ENCODE data around the gene DPEP2.
"Not testable (repeated sequence)": the region's sequence is repeated elsewhere in the genome, so short reads cannot be mapped to it uniquely, and the experiment has no call there.

DPEP2 gene

DNA sequence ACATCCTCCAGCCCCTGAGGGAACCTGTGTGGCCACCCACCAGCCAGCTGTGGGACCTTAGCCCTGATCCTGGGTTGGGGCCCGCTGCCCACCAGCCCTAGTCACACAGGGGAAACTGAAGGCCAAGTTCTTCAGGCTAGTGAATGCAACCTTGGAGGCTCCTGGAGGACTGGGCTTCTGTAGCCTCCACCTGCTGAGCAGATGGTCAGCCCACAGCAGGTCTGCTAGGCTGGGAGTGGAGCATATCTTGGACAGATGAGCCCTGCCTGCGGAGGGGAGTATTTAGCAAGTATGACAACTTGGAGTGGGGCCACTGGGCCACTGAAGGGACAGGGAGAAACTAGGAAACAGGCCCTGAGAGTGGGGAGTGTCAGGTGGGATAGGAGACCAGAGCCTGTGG, 23.1 kb downstream of the DPEP2 start:
- no peak for DNase-seq

DNA sequence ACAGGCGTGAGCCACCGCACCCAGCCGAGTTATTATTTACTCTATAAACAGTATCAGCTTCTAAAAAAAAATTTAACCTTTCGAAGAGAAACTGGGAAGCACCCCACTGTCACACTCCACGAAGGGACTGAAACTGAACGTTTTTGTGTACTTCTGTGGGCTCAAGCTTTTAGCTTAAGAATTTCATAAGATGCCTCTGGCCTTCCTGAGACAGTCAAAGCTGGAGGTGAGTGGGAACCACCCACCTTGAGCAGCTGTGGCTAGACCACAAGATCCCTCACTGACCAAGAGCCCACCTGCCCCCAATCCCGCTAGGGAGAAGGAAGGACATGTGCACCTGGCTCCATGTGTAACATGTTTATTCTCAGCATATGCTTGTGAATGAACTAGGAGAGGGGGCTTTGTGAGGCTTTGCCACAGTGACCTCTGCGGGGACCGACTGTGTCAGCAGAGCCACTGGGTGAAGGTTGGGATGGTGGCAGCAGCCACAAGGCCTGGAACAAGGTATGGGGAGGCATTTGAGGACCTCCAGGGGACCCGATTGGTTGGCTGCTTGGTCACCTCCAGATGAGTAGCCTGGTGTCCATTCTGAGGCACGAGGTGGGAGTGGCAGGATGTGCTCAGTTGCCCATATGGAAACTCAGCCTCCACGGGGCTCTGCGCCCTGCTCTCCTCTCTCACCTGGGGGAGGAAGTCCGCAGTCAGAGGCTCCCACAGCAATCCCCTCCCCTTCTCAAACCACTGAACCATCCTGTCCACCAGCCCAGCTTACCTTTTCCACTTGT, 23.8 kb downstream of the DPEP2 start:
- no peak for DNase-seq

DNA sequence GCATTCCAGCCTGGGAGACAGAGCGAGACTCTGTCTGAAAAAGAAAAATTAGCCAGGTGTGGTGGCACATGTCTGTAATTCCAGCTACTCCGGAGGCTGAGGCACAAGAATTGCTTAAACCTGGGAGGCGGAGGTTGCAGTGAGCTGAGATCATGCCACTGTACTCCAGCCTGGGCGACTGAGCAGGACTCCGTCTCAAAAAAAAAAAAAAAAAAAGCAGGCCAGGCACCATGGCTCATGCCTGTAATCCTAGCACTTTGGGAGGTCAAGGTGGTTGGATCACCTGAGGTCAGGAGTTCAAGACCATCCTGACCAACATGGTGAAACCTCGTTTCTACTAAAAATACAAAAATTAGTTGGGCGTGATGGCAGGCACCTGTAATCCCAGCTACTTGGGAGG, 27.0 kb downstream of the DPEP2 start:
- not testable (repeated sequence) for DNase-seq

DNA sequence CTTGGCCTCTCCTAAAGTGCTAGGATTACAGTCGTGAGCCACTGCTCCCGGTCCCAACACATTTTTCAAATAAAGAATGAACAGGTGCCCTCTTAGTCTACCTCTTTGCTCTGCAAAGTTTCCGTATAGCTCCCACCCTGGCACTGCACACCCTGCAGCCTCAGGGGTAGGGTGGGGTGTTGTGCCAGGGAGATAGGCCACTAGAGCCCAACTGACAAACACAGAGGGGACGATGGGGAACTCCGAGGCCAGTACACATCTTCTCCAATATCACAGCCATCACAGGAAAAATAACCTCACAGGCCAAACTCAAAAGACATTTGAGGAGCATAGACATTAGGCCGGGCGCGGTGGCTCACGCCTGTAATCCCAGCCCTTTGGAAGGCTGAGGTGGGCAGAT, 28.2 kb downstream of the DPEP2 start:
- no peak for DNase-seq

DNA sequence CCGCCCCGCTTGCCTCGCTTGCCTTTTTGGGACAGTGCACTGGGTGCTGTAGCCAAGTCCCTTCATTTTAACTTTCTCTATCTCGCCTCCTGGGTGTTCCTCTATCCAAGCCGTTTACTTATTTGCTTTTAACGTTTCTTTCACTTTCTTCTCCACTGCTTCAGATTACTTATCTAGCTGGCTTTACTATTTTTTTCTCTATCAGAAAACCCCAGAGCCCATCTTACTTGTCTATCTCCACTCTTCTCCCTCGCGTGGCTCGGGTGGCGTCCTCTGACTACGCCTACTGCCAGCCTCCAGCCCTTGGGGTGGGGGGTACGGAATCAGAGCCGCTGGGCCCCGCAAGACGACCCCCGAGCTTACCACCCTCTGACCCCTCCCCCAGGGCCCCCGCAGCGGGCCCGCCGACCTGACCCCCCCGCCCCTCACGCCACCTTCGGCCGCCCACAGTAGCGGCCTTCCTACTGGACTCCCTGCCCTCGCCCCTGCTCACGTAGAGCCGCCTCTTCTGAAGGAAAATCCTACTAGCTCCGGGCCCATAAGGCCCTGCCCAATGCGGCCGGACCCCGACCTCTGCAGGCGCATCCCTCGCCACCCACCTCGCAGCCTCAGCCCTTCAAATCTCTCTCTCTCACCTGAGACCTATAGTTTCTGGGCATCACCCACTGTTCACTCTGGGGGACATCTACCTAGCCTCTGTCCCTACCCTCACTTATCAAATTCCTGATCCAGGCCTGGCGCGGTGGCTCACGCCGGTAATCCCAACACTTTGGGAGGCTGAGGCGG, 29.8 kb downstream of the DPEP2 start:
- DNase-seq, result no peak

DNA sequence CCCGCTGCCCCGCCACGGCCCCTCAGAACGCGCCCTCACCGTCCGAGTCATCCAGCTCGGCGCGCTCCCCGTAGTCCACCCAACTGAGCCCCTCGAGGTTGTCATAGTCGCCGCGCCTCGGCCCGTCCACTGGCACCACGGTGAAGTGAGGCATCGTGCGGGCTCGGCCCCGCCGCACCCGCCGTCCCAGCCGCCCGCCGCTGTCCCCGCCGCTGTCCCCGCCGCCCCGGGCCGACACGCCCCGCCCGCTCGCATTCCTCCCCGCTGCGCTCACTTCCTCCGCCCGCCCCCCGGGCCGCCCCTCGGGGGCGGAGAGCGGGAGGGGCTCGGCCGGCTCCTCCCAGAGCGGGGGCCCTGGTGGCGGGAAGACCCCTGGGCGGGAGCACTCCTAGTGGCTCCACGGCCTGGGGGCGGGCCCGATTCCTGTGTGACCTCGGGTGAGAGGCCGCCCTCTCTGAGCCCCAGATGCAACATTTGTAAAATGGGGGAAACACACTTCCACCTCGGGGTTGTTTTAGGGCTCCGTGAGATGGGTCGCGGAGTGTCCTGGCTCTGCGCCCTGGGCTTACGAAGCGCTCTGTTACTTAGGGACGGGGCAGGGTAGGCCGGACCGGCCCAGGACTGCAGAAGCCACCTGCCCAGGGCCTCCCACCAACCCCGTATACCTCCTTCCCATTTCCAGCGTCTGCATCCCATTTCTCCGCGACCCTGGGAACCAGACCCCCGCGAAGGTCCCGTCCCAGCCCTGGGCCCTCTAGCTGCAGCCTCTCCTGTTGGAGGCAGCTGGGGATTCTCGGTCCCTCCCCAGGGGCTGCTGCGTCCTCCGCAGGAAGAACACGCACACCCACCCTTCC, 30.7 kb downstream of the DPEP2 start, which contains the start of gene SLC12A4:
SLC12A4 (minus strand) TSS at position 238 of the 854 bp plus-strand sequence; CDS start at position 154, 84 bp downstream.
- DNase-seq, result peak in 11 of 14 donors; percentile 10 to 77 (median 47)

DNA sequence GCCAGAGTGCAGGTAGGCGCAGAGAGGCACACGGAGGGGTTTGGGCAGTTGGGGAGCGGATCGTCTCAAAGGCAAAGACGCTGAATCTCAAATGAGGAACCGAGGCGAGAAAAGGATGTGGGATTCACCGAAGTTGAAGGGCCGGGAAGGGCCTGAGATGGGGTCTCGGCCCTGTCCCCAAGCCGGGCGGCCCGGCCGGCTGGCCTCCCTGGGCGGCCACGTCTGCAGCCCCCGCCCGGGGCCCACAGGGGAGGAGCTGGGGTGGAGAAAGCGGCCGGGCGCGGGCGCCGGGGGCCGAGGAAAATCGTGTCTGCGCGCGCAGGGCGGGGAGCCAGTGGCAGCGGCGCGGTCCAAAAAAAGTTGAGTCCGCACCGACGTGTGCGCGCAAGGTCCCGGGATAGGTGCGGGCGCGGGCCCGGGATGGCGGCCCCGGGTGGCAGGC, 31.3 kb downstream of the DPEP2 start:
- peak in 2 of 14 donors; percentile 59 to 66 for DNase-seq

DNA sequence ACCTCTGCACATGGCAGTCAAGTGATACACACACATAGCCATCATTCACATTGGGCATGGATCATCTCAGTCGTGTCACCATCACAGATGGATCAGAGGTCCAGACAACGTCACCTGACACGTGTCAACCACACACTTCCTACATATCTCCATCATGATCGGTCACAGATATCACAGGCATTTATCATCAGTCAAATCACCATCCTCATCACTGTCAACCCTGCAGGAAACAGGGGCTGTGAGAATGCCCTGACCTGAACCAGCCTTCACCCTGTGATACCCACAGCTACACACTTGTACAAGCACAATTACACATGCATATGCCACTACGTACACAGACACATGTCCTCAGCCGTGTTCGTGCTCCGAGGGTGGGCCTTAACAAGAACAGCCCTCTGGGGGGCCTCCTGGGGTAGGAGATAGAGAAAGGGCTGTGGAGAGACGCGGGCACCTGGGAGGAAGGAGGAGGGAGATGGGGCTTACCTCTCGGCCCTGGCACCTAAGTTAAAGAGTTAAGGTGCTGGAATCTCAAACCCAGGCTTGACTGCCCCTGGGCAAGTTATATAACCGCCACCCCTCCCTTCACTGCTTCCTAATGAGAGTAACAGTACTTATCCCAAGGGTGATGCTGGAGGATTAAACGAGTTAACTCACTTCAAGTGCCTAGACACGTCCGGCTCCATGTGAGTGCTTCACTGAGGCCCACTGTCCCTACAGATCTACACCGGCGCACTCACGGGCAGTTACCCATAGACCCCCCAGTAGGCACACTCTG, 31.9 kb downstream of the DPEP2 start:
- no peak for DNase-seq

DNA sequence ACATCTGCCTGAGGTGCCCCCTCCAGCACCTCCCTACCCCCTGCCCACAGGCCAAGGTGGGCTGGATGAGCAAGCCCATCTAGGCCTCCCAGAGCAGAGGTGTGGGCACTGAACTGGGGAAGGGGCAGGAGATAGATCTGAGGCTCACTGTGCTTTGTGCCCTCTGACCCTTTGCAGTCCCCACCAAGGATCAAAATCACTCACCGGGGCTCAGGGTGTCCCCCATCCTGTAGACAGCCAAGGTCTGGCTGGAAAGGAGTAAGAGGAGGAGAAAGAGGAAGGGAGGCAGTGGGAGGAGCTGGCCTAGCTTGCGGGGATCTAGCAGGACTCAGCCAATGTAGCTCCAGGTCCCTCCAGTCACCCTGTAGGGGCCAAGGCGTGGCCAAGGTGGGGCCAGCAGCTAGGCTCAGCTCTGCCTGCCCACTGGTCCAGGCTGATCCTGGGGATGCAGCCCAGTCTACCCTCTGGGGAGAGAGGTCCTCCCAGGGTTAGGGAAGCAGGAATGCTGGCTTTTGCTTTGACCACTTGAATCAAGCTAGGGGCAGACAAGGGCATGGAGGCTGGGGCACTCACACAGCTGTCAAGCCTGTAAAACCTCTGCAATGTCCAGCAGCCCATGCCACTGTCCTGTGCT, 32.6 kb downstream of the DPEP2 start:
- no peak for DNase-seq

DNA sequence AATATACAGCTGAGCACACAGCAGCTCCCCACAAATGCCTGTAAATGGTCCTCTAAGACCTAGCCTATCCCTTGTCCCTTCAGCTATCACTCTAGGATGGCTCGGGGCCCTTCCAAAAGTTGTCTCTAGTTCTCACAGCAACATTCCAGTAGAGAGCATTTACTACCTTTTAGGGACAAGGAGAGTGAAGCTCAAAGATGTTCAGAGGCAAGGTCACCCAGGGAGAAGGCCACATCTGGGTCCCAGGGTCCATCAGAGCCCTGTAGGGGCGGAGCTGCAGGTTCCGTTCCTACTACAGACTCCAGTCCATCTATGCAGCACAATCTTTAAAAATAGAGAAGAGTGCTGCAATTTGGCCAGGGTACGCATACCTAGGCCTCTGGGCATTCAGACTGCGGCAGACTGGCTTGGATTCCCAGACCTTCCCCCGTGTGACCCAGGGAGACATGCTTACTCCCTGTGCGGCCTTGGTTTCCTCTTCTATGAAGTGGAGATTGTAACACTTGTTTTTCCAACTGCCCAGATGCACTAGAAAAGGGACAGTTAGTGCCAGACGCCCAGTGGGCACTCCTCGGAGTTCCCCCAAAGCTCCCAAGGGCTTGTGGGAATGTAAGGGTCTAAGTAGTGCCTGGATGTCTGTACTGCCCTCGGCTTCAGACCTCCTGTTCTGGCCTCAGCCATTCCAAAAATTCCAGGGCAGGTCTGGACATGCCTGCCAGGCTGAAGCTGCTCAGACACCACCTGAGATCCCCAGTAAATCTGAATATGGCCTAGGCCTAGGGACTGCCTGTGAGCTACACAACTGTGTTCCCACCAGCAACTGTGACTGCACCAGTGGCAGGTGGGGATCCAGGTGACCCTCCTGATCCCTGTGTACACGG, 33.4 kb downstream of the DPEP2 start:
- no peak for DNase-seq

DNA sequence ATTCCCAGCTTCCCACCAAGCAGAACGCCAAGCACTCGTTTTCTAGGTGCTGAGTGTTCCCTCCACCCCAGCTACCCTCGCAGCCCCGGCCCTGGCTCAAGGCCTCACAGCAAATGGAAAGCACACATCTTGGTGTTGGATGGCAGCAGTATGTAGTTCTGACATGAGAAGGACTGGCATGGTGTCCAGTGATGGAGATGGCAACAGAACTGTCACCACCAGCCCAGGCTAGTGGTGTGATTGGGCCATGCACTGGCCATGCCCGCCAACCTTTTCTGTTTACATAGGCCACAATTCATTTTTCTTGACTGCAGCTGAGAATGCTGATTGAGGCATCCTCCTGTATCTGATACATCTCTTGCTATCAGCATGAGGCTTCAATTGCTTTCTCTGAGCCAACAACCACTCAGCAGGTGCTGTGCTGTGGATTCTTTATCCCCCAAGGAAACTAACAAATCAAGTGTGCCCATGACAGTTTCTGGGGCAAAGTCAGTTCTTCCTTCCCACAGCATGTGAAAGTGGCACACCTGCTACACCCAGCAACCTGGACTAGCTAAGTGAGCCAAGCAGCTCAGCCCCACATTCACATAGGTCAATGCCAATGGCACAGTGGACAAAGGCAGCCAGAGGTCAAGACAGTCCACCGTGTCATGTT, 34.7 kb downstream of the DPEP2 start:
- DNase-seq, result no peak

DNA sequence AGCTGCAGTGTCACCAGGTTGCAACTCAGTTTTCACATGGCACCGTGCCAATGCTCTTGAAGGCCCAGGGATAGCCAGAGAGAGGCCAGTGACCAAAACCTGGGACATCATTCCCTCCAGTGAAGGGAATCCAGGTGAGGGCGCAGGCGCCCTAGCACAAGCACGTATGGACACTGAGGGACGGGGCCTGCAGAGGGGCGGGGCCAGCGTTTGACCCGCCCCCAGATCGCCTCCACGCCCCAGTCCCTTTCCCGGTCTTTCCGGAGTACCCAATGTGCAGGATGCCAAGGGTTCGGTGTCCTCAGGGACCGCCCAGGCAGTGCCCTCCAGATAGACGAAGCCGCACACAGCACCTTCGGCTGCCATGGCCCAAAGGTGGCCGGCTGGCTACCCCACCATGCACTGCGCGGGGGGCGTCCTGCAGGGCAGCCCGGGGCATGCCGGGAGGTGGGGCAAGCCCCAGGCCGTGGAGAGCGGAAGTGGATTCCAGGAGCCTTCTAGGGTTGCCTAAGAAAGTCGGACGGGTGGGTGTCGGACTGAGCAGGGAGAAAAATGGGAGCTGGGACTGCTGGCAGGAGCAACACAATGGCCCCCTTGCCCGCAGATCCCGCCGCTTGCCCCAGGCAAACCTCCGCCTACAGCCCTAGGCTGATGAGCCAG, 35.5 kb downstream of the DPEP2 start:
- DNase-seq, result peak in 3 of 14 donors; percentile 46 to 53 (median 49)

DNA sequence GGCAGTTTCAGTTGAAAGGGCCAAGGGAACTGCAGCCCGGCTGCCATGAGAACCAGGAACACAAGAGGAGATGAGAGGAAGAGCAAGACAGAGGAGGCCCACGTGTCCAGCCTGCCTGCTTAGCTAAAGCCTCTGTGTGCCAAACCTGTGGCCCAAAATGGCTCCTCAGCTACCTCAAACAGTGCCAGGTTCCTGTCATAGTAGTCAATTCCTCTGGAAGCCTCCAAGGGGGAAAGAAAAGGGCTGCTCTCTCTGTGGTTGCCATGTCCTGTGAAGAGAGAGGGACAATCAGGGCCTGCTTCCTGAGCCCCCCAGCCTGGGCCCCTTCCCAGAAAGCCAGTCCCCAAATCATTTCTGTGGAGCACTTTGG, 36.0 kb downstream of the DPEP2 start:
- DNase-seq, result peak in 8 of 14 donors; percentile 8 to 63 (median 42)

DNA sequence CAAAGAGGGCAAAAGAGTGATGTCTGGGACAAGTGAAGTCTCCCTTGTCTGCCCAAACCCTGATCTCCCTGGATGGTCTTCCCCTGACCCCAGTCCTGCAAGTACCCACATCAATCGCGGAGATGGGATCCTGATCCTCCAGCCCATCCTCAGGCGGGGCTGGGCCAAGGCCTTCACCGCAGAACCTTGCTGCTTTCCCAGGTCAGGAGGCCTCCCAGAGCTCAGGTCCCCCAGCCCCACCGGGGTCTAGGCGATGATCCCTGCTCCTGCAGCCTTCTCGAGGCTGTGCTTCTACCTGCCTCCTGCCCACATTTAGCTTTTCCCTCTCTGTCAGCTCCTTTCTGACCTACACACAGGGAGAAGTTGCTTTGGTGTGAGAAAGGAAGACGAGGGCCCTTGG, 37.1 kb downstream of the DPEP2 start:
- no peak for DNase-seq

DNA sequence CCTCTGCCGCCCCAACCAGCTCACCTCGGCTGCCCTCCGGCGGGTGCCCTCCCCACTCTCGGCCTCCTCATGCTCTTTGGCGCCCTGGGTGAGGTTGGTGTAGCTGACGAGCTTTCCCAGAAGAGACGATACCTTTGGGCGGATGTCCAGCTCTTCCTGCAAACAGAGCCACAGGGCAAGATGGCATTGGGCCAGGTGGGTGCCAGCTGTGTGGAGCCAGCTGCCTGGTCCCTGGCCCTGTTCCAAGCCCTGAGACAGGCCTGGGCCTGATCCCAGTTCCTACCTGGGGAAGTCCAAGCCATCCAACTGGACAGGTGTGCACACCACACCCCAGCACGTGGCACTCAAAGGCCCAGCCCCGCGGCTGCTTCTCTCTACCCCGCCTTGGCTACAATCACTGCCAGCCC, 37.7 kb downstream of the DPEP2 start:
- DNase-seq, result no peak

DNA sequence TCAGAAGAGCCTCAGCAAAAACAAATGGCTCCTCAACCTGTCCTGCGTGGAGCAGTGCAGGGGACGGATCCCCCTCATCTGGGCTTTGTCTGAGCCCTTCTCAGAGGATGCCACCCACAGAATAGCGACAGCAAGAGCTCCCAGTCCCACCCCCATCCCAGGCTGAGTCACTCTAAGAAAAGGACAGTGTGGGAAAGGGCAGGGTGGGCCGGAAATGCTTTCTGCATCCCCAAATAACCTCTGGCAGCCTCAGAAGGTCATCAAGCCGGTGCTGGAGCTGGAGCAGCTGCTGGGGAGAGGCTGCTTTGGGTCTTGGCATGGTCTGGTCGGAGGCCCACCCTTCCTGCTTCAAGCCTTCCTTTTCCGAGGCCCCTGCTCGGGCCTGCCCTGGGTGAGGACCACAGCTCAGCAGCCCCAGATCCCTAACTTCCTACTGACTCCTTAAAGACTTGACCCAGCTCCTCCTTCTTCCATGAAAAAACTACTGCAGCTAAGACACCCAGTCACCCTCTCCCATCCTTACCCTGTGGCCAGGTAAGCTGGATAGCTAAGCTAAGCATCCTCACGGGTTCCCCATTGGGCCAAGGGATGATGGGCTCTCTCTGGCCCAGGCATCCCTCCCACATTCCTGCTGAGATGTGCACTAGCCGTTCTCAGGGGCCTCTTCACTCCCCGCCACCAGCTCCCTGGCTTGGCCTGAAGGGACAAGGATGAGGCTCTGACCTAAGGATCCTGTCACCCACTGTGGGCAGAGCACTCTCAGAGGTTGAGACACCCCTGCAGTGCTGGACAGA, 39.6 kb downstream of the DPEP2 start:
- DNase-seq, result no peak

DNA sequence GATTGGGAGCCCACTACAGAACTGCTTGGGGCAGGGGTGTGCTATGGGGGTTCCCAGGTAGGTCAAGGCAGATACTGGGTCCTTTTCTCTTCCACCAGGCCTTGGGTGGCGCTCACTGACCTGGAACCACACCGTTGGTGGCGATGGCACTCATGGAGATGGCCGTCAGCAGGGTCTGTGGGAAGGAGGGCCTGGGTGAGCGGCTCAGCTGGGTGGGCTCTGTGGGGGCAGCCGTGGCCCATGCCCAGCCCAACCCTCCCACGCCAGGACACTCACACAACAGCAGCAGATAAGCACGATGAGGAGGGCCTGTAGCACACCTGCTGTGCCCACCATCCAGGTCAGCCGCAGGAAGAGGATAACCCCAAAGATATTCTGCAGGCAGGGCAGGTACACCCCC, 41.7 kb downstream of the DPEP2 start:
- no peak for DNase-seq

DNA sequence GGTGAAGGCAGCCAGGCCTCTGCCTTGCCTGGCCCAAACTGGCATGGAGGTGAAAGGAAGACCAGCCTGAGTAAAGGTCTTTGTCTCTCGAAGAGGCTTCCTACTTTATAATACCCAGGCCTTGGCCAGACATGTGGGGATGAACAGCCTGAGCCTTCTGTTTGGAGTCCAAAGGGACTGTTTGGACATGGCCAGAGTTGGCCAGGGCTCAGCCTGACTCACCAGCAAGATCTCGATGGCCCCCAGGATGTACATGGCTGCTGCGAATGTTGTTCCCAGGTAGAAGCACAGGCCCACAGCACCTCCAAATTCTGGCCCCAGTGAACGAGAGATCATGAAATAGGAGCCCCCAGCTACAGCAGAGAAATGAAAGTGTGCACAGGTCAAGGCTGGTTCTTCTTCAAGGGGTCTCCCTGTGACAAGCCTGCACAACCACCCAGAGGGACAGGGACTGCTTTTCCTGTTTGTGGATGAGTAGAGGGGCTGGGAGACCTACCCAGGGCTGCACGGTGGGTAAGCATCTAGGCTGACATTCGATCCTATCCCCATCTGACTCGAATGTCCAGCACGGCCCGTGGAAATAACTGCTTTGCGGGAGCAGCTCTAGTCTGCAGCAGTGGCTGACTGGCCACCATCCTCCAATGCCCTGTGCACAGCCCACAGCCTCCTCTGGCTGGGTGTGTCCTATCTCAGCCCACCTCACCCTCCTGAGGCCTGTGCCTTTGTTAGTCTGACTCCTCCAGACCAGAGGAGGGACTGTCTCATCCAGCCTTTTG, 44.7 kb downstream of the DPEP2 start:
- DNase-seq, result no peak

All from C1 segment of cervical spinal cord (tissue), 14 donors.